Prostate gland (tissue), 2 donors: ENCODE data around the gene SH3GL3. TPM values are rescaled to one million over a fixed set of nuclear protein-coding genes. Genes with fewer than 3 reads are reported as not detected.

ENCODE experiments used
- DNase-seq: peaks from one replicate; pipeline ENCODE4 v3.0.0-alpha.2; 2019; ENCODE audit warnings: low spot score
- H3K27ac ChIP-seq, 2 donors: fragments of 200-600 bp; sonication (generic); 2 replicates each; pipeline ENCODE4 v1.5.1; 2017 to 2019
- H3K27me3 ChIP-seq: fragments of 200-600 bp; sonication (generic); replicated peaks from 2 replicates; pipeline ENCODE4 v1.5.1; 2019; ENCODE audit not compliant: insufficient read depth
- H3K36me3 ChIP-seq, 2 donors: fragments of 200-600 bp; sonication (generic); 1 replicate in 1 of 2; 2 replicates in 1 of 2; pipeline versions ENCODE4 v1.5.1 to v1.8.1; 2017 to 2019
- H3K4me1 ChIP-seq: fragments of 200-600 bp; sonication (generic); replicated peaks from 2 replicates; pipeline ENCODE4 v1.5.1; 2019
- H3K4me3 ChIP-seq, 2 donors: fragments of 200-600 bp; sonication (generic); 2 replicates each; pipeline ENCODE4 v1.5.1; 2017 to 2019
- H3K9me3 ChIP-seq: fragments of 200-600 bp; sonication (generic); 2 replicates; pipeline ENCODE4 v1.5.1; 2017
- CTCF ChIP-seq, 4 experiments: fragments of 200-600 bp in 2 of 4; fragments of 450-650 bp in 2 of 4; sonication (generic) in 2 of 4; IDR thresholded peaks; 1 replicate in 3 of 4; 2 replicates in 1 of 4; pipeline ENCODE4 v1.5.1; 2016 to 2019; ENCODE audit warnings: antibody characterized with exemption in 4 of 4, mild to moderate bottlenecking in 2 of 4, moderate library complexity in 2 of 4
- POLR2A ChIP-seq: fragments of 450-650 bp; IDR thresholded peaks from one replicate; pipeline ENCODE4 v1.6.1; 2016; ENCODE audit warnings: antibody characterized with exemption, mild to moderate bottlenecking
- POLR2AphosphoS5 ChIP-seq: sonication (generic); formaldehyde crosslinking; IDR thresholded peaks from one replicate; pipeline ENCODE4 v1.6.1; 2017; ENCODE audit warnings: antibody characterized with exemption
- WGBS: methylation state at CpG from one replicate; pipeline ENCODE4 v1.1.5; 2018; 5-methylcytosine and 5-hydroxymethylcytosine counted together
- intact Hi-C: fragments of 100-400 bp; cut with DNase I; formaldehyde crosslinking; loops from one replicate; pipeline ENCODE4 v1.14.2; 2022
- total RNA-seq, 2 donors: library from RNA; depleted of rRNA; stranded (reverse); fragments of >200 nt; gene quantifications; one replicate each; pipeline ENCODE4 v1.1.0, GENCODE V29; 2016

Gene SH3GL3
- total RNA-seq, 2 donors from 2014 or later = 2.2 to 7.4 TPM

- WGBS = over 99% methylated on average over 5 of the region's 5 CpGs
- H3K4me1 ChIP-seq = no peaks in the 10 kb centered on the region
- no peaks in the 10 kb centered on the region for H3K9me3 ChIP-seq
- intact Hi-C loops = no loop called here
- no peaks in the 10 kb centered on the region for H3K36me3 ChIP-seq
- no peak for TF ChIP-seq POLR2A
- no peak for TF ChIP-seq CTCF (IDR thresholded peaks at IDR 0.05)
- TF ChIP-seq POLR2AphosphoS5 = no peak
- no peak overlapping the region for H3K27ac ChIP-seq
- no peaks in the 10 kb centered on the region for H3K27me3 ChIP-seq
- DNase-seq = no peak
- no peak overlapping the region for H3K4me3 ChIP-seq
Observed at GRCh38 chr15:83554558-83554957, 107.4 kb downstream of the SH3GL3 start.

DNA sequence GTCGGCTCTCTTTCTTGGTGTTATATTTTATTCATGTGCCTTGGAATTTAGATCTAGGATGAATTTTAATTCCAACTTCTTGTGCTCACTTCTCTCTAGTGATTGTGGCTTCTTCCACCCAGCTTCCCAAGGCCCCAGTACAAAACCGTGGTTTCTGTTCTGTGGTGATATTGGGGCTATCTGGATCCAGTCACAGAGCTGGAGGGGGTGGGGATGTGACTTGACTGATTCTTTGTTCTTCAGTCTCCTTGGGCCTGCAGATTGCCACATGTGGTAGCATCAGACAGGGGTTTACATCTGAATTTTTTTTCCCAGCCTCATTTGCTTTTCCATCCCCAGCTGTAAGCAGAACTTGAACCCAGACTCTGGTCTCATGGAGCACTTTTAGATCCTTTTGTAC lies 108.2 kb downstream of the SH3GL3 start:
- intact Hi-C loops = loop anchor here (5.0 kb wide), 1 partner anchor 308 kb away; no protein-coding TSS in a partner anchor
- Histone ChIP-seq H3K27me3 (no peaks in the 10 kb centered on the region), H3K27ac (no peak overlapping the region), H3K9me3 (no peaks in the 10 kb centered on the region), H3K4me1 (no peaks in the 10 kb centered on the region), H3K36me3 (no peaks in the 10 kb centered on the region), H3K4me3 (no peak overlapping the region)
- 92% methylated on average over 2 of the region's 2 CpGs for WGBS
- no peak for DNase-seq
- no peak for TF ChIP-seq CTCF (IDR thresholded peaks at IDR 0.05)
- TF ChIP-seq POLR2AphosphoS5 = no peak
- no peak for TF ChIP-seq POLR2A

DNA sequence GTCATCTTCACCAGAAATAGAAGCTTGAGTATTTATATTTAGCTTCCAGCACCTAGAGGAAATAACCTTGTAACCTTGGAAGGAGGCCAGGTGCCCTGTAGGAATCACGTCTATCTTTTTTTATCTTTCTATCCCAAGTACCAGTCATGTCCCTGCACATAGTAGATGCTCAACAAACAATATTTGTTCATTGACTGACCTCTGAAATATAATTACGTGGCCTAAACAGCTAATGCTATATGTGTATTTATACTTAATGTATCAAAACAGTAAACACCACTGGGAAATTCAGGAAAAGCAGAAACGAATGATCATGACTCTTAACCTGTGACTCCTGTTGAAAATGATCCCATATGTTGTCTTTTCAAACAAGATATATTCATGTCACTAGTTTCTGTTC lies 108.9 kb downstream of the SH3GL3 start:
- Histone ChIP-seq H3K27ac (no peak overlapping the region), H3K27me3 (no peaks in the 10 kb centered on the region), H3K9me3 (no peaks in the 10 kb centered on the region), H3K4me1 (no peaks in the 10 kb centered on the region), H3K4me3 (no peak overlapping the region), H3K36me3 (no peaks in the 10 kb centered on the region)
- TF ChIP-seq CTCF (IDR thresholded peaks at IDR 0.05) (no peak), POLR2AphosphoS5 (no peak), POLR2A (no peak)
- DNase-seq = no peak
- WGBS = 33% methylated on average over 3 of the region's 3 CpGs
- intact Hi-C loops = loop anchor here (5.0 kb wide), 1 partner anchor 309 kb away; no protein-coding TSS in a partner anchor

GRCh38 chr15:83556754-83557153 lies 109.6 kb downstream of the SH3GL3 start:
- no peaks in the 10 kb centered on the region for H3K27me3 ChIP-seq
- intact Hi-C loops = loop anchor here (5.0 kb wide), 1 partner anchor 309 kb away; no protein-coding TSS in a partner anchor

More at GRCh38 chr15:83556754-83557153, 109.6 kb downstream of the SH3GL3 start:
- no peaks in the 10 kb centered on the region for H3K4me1 ChIP-seq
- DNase-seq = no peak
- H3K4me3 ChIP-seq = no peak overlapping the region
- no peaks in the 10 kb centered on the region for H3K36me3 ChIP-seq
- H3K9me3 ChIP-seq = no peaks in the 10 kb centered on the region
- 81% methylated on average over 7 of the region's 7 CpGs for WGBS
- H3K27ac ChIP-seq = no peak overlapping the region
- TF ChIP-seq POLR2A (no peak), CTCF (IDR thresholded peaks at IDR 0.05) (no peak), POLR2AphosphoS5 (no peak)
